Left renal pelvis (tissue), 4 donors: ENCODE results near the gene CCDC9. TPM values are rescaled to one million over a fixed set of nuclear protein-coding genes. Genes with fewer than 3 reads are reported as not detected.

Source experiments
- DNase-seq, 4 donors: peaks; one replicate each; pipeline ENCODE4 v3.0.0-alpha.2; 2013; ENCODE audit warnings: low read depth in 4 of 4, low spot score in 3 of 4
- polyA plus RNA-seq, 4 donors: library from polyadenylated mRNA; unstranded; fragments of 120-200 nt; gene quantifications; one replicate each; pipeline ENCODE4 v1.2.1, GENCODE V29; 2013; ENCODE audit not compliant: insufficient read length in 4 of 4

Gene CCDC9
- 10 to 100 TPM; 20.9 to 32.2 (median 23.7) TPM for polyA plus RNA-seq

DNA sequence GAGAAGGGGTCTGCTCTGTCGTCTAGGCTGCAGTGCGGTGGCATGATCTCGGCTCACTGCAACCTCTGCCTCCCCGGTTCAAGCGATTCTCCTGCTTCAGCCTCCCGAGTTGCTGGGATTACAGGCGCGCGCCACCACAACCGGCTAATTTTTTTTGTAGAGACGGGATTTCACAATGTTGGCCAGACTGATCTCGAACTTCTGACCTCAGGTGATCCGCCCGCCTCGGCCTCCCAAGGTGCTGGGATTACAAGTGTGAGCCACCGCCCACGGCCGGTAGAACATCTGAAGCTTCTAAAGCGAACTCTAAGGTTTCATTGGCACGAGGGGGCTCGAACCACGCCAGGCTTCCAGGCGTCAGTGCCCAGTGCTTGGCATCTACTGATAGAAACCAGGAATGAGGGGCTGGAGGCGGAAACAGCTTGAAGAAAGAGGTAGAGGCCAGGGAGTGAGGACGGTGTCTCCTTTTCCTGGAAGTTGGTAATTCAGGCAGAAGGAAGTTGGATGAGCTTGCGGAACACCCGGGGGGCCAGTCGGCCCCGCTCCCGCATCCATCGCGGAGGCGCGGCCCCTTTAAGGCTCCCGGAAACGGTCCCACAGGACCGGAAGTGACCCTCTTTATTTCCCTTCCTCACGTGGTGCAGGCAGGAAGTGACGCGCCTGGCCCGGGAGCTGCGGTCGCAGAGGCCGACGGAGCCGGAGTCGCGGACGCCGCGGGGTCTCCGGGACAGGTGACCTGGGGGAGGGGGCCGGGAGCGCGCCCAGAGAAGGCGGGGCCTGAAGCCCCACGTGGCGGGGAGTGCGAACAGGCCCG lies at the start of gene CCDC9:
TSS of gene CCDC9 (plus strand) at position 647 of the 814 bp plus-strand sequence. CDS start 1,876 bp downstream, outside the sequence.
- peak; percentile 91 to 93 (median 92) for DNase-seq

GRCh38 chr19:47209319-47210179 lies 46.8 kb upstream of the CCDC9 start:
- no peak for DNase-seq

- no peak for DNase-seq
These were observed 46.2 kb upstream of the CCDC9 start for GRCh38 chr19:47210180-47210490.

DNA sequence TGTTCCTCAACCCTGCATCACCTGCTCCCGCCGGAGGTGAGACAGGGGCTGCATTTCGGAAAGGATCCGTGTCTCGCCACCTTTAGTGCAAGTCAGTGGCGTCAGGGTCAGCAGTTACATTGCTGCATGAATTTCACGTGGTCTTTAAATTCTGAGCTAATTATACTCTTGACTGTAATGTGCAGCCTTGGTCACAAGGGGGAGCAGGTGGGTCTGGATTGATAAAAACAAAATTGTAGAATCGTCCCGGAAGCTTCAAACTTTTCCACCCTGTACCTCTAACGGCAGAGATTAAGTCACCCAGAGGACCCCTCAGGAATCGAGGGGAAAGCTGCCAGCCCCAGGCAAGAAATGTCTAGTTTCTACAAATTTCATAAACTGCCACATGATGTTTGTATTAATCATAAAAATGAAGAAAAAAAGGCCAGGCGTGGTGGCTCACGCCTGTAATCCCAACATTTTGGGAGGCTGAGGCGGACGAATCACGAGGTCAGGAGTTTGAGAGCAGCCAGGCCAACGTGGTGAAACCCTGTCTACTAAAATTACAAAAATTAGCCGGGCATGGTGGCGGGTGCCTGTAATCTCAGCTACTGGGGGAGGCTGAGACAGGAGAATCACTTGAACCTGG lies 45.5 kb upstream of the CCDC9 start:
- DNase-seq, result no peak

DNA sequence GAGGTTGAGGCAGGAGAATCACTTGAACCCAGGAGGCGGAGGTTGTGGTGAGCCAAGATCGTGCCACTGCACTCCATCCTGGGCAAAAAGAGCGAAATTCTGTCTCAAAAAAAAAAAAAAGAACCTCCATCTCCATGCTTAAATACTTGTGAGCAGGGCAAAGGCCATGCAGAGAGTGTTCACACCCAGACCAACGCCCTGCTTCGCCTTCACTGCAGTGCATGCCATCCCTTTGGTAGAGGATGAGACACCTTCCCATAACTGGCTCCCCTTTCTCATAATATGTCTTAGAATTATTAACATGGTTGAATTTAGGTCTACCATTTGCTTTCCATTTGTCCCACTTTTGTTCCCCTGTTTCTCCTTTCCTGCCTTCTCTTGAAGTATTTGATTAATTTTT lies 40.7 kb upstream of the CCDC9 start:
- DNase-seq, result no peak

GRCh38 chr19:47221080-47221841 lies 35.1 kb upstream of the CCDC9 start:
- DNase-seq, result no peak

GRCh38 chr19:47221890-47222289 lies 34.4 kb upstream of the CCDC9 start:
- no peak for DNase-seq

DNA sequence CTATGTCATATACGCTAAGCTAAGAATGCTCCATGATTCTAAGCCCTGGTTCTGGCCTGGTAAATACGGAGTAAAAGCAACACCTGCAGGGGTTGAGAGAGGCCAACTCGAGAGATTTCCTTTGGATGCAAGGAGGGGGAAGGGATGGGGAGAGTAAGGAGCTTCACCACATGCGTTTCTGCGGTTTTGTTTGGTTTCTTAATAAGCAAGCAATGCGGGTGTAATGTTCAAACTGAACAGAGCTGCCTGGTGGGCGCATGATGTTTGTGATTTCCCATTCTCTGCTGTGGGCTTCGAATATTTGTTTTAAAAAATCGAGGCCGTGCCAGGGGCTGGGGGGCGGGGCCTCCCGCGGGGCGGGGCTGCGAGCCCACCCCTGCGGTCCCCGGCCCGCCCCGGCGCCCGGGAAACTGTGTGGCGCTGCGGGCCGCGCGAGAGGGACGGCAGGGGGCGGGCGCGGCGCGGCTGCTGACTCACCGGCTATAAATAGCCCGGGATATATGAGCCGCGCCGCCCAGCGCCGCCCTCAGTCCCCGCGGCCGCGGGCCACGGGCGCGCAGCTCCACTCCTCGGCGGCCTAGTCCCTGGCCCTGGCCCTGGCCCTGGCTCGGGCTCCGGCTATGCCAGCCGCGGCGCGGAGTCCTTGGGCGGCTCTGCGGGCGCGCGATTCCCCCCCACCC lies 30.4 kb upstream of the CCDC9 start:
- peak in 3 of 4 donors; percentile 82 to 83 (median 83) for DNase-seq

DNA sequence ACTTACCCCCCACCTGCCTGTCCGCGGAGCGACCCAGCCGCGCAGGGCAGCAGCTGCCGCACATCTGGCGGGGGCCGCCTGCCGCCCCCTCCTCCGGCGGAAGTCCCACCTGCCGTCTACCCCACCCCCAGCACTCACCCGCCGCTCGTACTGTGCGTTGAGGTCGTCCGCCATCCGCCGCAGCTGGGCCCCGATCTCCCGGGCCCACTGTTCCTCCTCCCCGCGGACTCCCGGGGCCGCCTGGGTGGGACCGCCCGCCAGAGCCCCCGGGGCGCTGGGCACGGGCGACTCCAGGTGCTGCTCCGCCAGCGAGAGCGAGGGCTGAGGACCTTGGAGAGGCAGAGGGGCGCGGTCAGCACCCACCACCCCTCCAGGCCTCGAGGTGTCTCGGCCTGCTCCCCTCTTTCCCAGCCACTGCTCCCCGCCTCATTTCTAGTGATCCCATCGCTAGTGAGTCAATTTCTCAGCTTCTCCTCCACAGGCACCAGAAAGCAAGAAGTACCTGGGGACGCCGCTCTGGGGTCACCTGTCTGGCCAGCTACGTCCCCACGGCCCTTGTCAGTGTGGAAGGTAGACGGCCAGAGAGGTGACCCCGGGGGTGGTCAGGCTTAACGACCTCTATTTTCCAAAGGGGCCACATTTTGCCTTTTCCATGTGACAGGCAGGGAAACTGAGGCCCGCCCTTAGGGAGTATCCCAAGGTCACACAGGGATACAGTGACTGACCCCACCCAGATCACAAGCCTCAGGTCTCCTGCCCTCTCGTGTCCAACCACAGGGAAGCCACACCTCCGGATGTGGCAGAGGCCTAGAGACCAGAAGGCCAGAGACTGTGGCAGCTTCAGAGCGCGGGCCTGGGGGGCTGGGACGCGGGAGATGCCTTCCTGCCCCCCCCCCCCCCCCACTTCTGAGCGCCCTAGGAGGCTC lies 29.6 kb upstream of the CCDC9 start:
- no peak for DNase-seq

GRCh38 chr19:47227352-47228167 lies 28.8 kb upstream of the CCDC9 start:
- DNase-seq, result no peak

DNA sequence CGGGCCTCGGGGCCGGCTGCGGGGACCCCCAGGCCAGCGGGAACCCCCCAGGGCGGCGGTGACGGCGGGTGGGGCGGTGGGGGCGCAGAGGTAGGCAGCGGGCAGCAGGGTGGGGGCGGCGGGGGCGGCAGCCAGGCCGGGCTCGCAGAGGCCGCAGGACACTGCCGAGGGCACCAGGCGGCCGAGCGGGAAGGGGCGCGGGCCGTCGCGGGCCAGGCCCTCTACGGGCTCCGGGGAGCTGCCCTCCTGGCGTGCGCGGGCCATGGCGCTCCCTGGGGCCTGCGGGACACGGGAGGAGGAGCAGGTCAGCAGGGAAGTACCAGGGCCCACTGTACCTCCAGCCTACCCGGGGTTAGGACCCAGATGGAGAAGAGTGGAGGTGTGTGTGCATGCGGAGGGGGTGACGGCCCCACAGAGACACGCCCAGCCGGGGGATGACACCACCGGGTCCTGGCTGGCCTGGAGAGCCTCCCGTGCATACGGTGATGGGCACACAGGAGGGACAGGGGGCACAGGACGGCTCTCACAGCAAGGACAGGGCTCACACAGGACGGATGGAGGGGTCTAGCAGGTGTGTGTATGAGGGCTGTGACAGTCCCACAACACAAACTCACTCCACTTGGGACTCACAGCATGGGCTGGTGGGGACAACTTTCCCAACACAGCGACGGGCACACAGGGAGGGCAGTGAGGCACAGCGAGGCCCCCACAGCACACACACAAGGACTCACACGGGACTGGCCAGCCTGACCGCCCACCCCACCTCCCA lies 28.0 kb upstream of the CCDC9 start:
- DNase-seq, result no peak

DNA sequence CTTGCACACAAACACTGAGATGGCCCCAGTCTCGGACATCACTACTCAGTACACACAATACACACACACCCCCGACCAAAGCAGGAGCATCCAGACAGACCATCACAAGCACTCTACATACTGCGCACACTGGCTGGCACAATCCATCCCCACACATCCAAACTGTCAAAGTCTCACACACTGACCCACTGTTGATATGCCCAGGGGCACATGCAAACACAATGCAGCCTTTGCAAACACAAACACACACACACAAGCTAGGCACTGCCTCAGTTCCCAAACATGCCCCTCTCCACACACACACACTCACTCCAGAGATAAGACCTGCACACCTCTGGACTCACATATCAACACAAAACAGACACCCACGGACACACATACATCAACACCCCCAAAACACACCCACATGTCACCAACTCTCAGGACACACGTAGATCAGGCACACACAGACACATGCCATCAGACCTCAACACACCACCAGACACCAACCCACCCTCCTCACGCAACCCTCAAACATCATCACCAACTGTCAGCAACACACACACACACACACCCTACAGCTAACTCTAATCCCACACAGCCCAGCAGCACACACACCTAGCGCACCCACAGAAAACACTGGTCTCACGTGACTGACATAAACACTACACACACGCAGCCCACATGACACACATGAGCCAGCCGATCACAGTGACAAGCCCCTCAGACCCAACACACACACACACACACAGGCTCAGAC lies 27.2 kb upstream of the CCDC9 start:
- no peak for DNase-seq

GRCh38 chr19:47229676-47230053 lies 26.7 kb upstream of the CCDC9 start:
- no peak for DNase-seq

GRCh38 chr19:47230054-47230920 lies 26.0 kb upstream of the CCDC9 start:
- no peak for DNase-seq

DNA sequence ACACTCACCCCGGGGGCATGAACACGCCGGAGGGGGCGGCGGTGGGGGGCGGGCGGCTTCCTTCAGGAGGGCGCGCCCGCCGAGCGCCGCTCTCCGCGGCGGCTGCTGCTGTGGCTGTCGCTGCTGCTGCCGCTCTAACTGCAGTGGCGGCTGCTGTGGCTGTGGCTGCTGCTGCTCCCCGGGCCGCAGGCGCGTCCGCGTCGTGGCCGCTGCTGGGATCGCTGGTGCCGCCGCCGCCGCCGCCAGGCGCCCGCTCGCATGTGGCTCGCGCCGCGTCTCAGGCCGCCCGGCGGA lies 25.5 kb upstream of the CCDC9 start, which contains the start of gene BBC3:
TSS of gene BBC3 (minus strand) at position 279 of the 294 bp plus-strand sequence. CDS start 2,768 bp downstream, outside the sequence.
- no peak for DNase-seq
